SK-N-SH (cell line): ENCODE measurements around the gene PRSS23. TPM values are rescaled to one million over a fixed set of nuclear protein-coding genes. Genes with fewer than 3 reads are reported as not detected.

Experiments
- CTCF ChIA-PET: fragments of 300-600, 350-600 bp; formaldehyde crosslinking; extraction: SDS; loops from one replicate; lab custom pipeline; 2021; lab: Yijun Ruan, JAX
- POLR2A ChIA-PET: fragments of 350-600 bp; sonication (Branson Sonifier 250); formaldehyde crosslinking; extraction: SDS; loops from one replicate; lab custom pipeline; 2020; ENCODE audit warnings: antibody characterized with exemption, inconsistent platforms; lab: Yijun Ruan, JAX
- DNase-seq: peaks from one replicate; pipeline ENCODE4 v3.0.0; 2012
- H2AFZ ChIP-seq: fragments of 200-600 bp; sonication (generic); 2 replicates; pipeline ENCODE4 v1.8.1; 2016; ENCODE audit warnings: antibody characterized with exemption, mild to moderate bottlenecking, low read depth
- H3F3A ChIP-seq: fragments of 200-600 bp; sonication (generic); replicated peaks from 2 replicates; pipeline ENCODE3; 2016; ENCODE audit warnings: antibody characterized with exemption, mild to moderate bottlenecking; ENCODE audit not compliant: insufficient read depth
- H3K27ac ChIP-seq, 2 experiments: fragments of 200-500 bp in 1 of 2; fragments of 200-600 bp in 1 of 2; sonication (Bioruptor generic) in 1 of 2; sonication (generic), shearing (Covaris generic) in 1 of 2; 2 replicates each; pipeline versions ENCODE4 v1.5.1 to v1.6.1; 2014 to 2016; ENCODE audit warnings: low read depth in 2 of 2, inconsistent platforms in 1 of 2, low read length in 1 of 2, mild to moderate bottlenecking in 1 of 2, mixed read lengths in 1 of 2
- H3K27me3 ChIP-seq: fragments of 200-600 bp; sonication (generic), shearing (Covaris generic); 2 replicates; pipeline ENCODE4 v1.6.1; 2016; ENCODE audit warnings: mixed run types; ENCODE audit not compliant: insufficient read depth
- H3K36me3 ChIP-seq, 2 experiments: fragments of 200-500 bp in 1 of 2; fragments of 200-600 bp in 1 of 2; sonication (Bioruptor generic) in 1 of 2; sonication (generic) in 1 of 2; replicated peaks in 1 of 2; 2 replicates each; pipeline versions ENCODE3 to v1.5.1; 2014 to 2016; ENCODE audit warnings: low read length in 1 of 2, mild to moderate bottlenecking in 1 of 2; ENCODE audit not compliant: insufficient read depth in 2 of 2, control insufficient read depth in 1 of 2
- H3K4me1 ChIP-seq, 2 experiments: fragments of 200-500 bp in 1 of 2; fragments of 200-600 bp in 1 of 2; sonication (Bioruptor generic) in 1 of 2; sonication (generic), shearing (Covaris generic) in 1 of 2; 2 replicates each; pipeline versions ENCODE4 v1.5.1 to v1.6.1; 2014 to 2016; ENCODE audit warnings: low read depth in 1 of 2, low read length in 1 of 2, mixed run types in 1 of 2; ENCODE audit not compliant: insufficient read depth in 2 of 2, control insufficient read depth in 1 of 2
- H3K4me2 ChIP-seq: fragments of 200-600 bp; sonication (generic), shearing (Covaris generic); 2 replicates; pipeline ENCODE4 v1.6.1; 2017; ENCODE audit warnings: mixed run types
- H3K4me3 ChIP-seq, 2 experiments: fragments of 200-500 bp in 1 of 2; fragments of 200-600 bp in 1 of 2; sonication (Bioruptor generic) in 1 of 2; sonication (generic), shearing (Covaris generic) in 1 of 2; 2 replicates each; pipeline versions ENCODE4 v1.5.1 to v1.8.1; 2014 to 2016; ENCODE audit warnings: low read depth in 2 of 2, inconsistent platforms in 1 of 2, low read length in 1 of 2, mild to moderate bottlenecking in 1 of 2, mixed read lengths in 1 of 2, moderate library complexity in 1 of 2
- H3K79me2 ChIP-seq: fragments of 200-600 bp; sonication (generic); 2 replicates; pipeline ENCODE4 v1.8.1; 2017; ENCODE audit warnings: mild to moderate bottlenecking; ENCODE audit not compliant: insufficient read depth
- H3K9ac ChIP-seq: fragments of 200-600 bp; sonication (generic); 2 replicates; pipeline ENCODE4 v1.6.1; 2017; ENCODE audit warnings: mixed run types
- H3K9me2 ChIP-seq: fragments of 200-600 bp; sonication (generic); 2 replicates; pipeline ENCODE4 v1.6.1; 2017; ENCODE audit warnings: mixed run types
- H3K9me3 ChIP-seq: fragments of 200-600 bp; sonication (generic); 2 replicates; pipeline ENCODE4 v1.6.1; 2017; ENCODE audit warnings: mixed run types, mild to moderate bottlenecking, moderate library complexity
- H4K20me1 ChIP-seq: fragments of 200-600 bp; sonication (generic); 2 replicates; pipeline ENCODE4 v1.6.1; 2017; ENCODE audit warnings: mild to moderate bottlenecking, mixed run types; ENCODE audit not compliant: insufficient read depth
- ELF1 ChIP-seq: IDR thresholded peaks from 2 replicates; pipeline ENCODE4 v1.4.0; 2012
- EP300 ChIP-seq, 2 experiments: IDR thresholded peaks; 2 replicates each; pipeline versions ENCODE4 v1.4.0 to v1.6.1; 2012; ENCODE audit warnings: borderline replicate concordance in 1 of 2, low read depth in 1 of 2, low read length in 1 of 2
- FOXJ3 ChIP-seq: sonication (generic); formaldehyde crosslinking; IDR thresholded peaks from 2 replicates; pipeline ENCODE4 v1.5.1; 2020; ENCODE audit warnings: mild to moderate bottlenecking, missing genetic modification reagents
- FOXM1 ChIP-seq: IDR thresholded peaks from 2 replicates; pipeline ENCODE4 v1.4.0; 2012; ENCODE audit warnings: low read depth, mild to moderate bottlenecking
- GATA2 ChIP-seq: sonication (generic); formaldehyde crosslinking; IDR thresholded peaks from 2 replicates; pipeline ENCODE4 v1.5.0; 2020; ENCODE audit warnings: mild to moderate bottlenecking, missing genetic modification reagents
- MEF2A ChIP-seq: IDR thresholded peaks from 2 replicates; pipeline ENCODE4 v1.4.0; 2012; ENCODE audit warnings: low read depth, borderline replicate concordance
- MXI1 ChIP-seq: IDR thresholded peaks from 2 replicates; pipeline ENCODE4 v1.6.1; 2012; ENCODE audit warnings: mild to moderate bottlenecking, low read depth, low read length, improper control_type of control experiment
- NFIC ChIP-seq: IDR thresholded peaks from 2 replicates; pipeline ENCODE4 v1.4.0; 2012; ENCODE audit warnings: borderline replicate concordance
- PBX3 ChIP-seq: IDR thresholded peaks from 2 replicates; pipeline ENCODE4; 2012
- RAD21 ChIP-seq: IDR thresholded peaks from 2 replicates; pipeline ENCODE4 v1.6.1; 2012; ENCODE audit warnings: mild to moderate bottlenecking, low read length
- TAF1 ChIP-seq: IDR thresholded peaks from 2 replicates; pipeline ENCODE4 v1.6.1; 2012; ENCODE audit warnings: low read depth, mild to moderate bottlenecking, low read length, moderate library complexity, borderline replicate concordance
- TCF12 ChIP-seq: IDR thresholded peaks from 2 replicates; pipeline ENCODE4 v1.4.0; 2012
- TEAD4 ChIP-seq: IDR thresholded peaks from 2 replicates; pipeline ENCODE4 v1.4.0; 2012; ENCODE audit warnings: mild to moderate bottlenecking, borderline replicate concordance; ENCODE audit not compliant: insufficient read depth
- YY1 ChIP-seq: IDR thresholded peaks from 2 replicates; pipeline ENCODE4 v1.4.0; 2012; ENCODE audit warnings: low read depth, mild to moderate bottlenecking
- ZBTB33 ChIP-seq: IDR thresholded peaks from 2 replicates; pipeline ENCODE4 v1.4.0; 2012; ENCODE audit warnings: low read depth, borderline replicate concordance
- WGBS: methylation state at CpG from one replicate; pipeline ENCODE4 v1.1.6; 2017; ENCODE audit warnings: low lambda C conversion rate; 5-methylcytosine and 5-hydroxymethylcytosine counted together
- polyA plus RNA-seq, 3 experiments: library from polyadenylated mRNA; depleted of rRNA; stranded (reverse); fragments of >200 nt; gene quantifications; 2 replicates each; pipeline ENCODE4 v1.2.3, GENCODE V29; 2012
- TF ChIP-seq, protein P1 (sequence below): IDR thresholded peaks from 2 replicates; pipeline ENCODE4 v1.6.1; 2012; ENCODE audit warnings: mild to moderate bottlenecking, low read depth, low read length, moderate library complexity
- TF ChIP-seq, protein P2 (sequence below): IDR thresholded peaks from 2 replicates; pipeline ENCODE4 v1.4.0; 2012; ENCODE audit warnings: low read depth, borderline replicate concordance
- TF ChIP-seq, protein P3 (sequence below): fragments of 150-350 bp; IDR thresholded peaks from 2 replicates; pipeline ENCODE4 v1.6.1; 2017; ENCODE audit warnings: antibody characterized with exemption, low read length, low read depth, borderline replicate concordance

Gene PRSS23
- polyA plus RNA-seq, 1 of the 3 experiments (the other 2 are of a cell fraction), result 326 TPM

- no peak for TF ChIP-seq NFIC
- TF ChIP-seq GATA2, result no peak
- TF ChIP-seq FOXM1, result no peak
- no peak for TF ChIP-seq ELF1
- no peak for TF ChIP-seq TCF12
- TF ChIP-seq MEF2A, result no peak
- TF ChIP-seq, protein P1, sequence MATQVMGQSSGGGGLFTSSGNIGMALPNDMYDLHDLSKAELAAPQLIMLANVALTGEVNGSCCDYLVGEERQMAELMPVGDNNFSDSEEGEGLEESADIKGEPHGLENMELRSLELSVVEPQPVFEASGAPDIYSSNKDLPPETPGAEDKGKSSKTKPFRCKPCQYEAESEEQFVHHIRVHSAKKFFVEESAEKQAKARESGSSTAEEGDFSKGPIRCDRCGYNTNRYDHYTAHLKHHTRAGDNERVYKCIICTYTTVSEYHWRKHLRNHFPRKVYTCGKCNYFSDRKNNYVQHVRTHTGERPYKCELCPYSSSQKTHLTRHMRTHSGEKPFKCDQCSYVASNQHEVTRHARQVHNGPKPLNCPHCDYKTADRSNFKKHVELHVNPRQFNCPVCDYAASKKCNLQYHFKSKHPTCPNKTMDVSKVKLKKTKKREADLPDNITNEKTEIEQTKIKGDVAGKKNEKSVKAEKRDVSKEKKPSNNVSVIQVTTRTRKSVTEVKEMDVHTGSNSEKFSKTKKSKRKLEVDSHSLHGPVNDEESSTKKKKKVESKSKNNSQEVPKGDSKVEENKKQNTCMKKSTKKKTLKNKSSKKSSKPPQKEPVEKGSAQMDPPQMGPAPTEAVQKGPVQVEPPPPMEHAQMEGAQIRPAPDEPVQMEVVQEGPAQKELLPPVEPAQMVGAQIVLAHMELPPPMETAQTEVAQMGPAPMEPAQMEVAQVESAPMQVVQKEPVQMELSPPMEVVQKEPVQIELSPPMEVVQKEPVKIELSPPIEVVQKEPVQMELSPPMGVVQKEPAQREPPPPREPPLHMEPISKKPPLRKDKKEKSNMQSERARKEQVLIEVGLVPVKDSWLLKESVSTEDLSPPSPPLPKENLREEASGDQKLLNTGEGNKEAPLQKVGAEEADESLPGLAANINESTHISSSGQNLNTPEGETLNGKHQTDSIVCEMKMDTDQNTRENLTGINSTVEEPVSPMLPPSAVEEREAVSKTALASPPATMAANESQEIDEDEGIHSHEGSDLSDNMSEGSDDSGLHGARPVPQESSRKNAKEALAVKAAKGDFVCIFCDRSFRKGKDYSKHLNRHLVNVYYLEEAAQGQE, result no peak
- TF ChIP-seq ZBTB33, result no peak
- TF ChIP-seq, all 33 proteins: peak for 0
Observed at GRCh38 chr11:86797133-86797532, 3.2 kb upstream of the PRSS23 start.

DNA sequence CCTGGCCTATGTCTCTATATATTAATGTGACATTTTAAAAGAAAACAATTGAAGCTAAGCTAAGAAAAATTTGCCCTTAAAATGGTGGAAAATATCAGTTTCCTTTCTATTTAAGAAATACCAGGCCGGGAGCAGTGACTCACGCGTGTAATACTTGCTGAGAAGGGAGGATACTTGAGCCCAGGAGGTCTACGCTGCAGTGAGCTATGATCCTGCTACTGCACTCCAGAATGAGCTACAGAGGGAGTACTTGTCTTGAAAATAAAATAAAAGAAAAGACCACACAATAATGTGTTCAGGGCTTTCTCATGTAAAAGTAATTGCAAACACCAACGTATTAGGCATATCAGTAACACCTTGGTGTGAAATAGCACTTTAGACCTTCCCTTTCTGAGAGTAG, 1.4 kb upstream of the PRSS23 start:
- Histone ChIP-seq H3K4me1 (peaks cover 6 to 10% of the 10 kb centered on the region in 2 experiments), H2AFZ (peak overlapping the region; percentile 43; the same call in 1 of the 2 replicates), H3K9ac (peak overlapping the region; percentile 99), H3K79me2 (peaks cover 46% of the 10 kb centered on the region), H3F3A (peaks cover 43% of the 10 kb centered on the region), H3K4me2 (peak overlapping the region; percentile 81), H3K9me2 (no peaks in the 10 kb centered on the region), H3K4me3 (no peak overlapping the region), H4K20me1 (peaks cover 8% of the 10 kb centered on the region; the same call in 1 of the 2 replicates), H3K27ac (peak overlapping the region; percentile 47 to 93; a peak in 3 of 4 replicates), H3K9me3 (no peaks in the 10 kb centered on the region), H3K27me3 (no peaks in the 10 kb centered on the region), H3K36me3 (peaks cover 6 to 18% of the 10 kb centered on the region in 2 experiments)
- ChIA-PET CTCF (interaction anchor here (1.0 to 2.0 kb wide), 5 partner anchors 14 to 342 kb away, joined by 3 to 10 read pairs (median 3); no protein-coding TSS in a partner anchor), POLR2A (no interaction called here)
- 17% methylated on average over 5 of the region's 5 CpGs for WGBS
- no peak for DNase-seq
- peak; percentile 49; the same call in 1 of the 2 replicates for TF ChIP-seq FOXM1
- TF ChIP-seq MXI1, result no peak
- peak; percentile 34; the same call in 1 of the 2 replicates for TF ChIP-seq PBX3
- TF ChIP-seq TEAD4, result no peak; the same call in 1 of the 2 replicates
- no peak for TF ChIP-seq FOXJ3 (CRISPR knock-in tag)
- TF ChIP-seq, protein P2, sequence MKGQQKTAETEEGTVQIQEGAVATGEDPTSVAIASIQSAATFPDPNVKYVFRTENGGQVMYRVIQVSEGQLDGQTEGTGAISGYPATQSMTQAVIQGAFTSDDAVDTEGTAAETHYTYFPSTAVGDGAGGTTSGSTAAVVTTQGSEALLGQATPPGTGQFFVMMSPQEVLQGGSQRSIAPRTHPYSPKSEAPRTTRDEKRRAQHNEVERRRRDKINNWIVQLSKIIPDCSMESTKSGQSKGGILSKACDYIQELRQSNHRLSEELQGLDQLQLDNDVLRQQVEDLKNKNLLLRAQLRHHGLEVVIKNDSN, result no peak
- TF ChIP-seq, protein P3, sequence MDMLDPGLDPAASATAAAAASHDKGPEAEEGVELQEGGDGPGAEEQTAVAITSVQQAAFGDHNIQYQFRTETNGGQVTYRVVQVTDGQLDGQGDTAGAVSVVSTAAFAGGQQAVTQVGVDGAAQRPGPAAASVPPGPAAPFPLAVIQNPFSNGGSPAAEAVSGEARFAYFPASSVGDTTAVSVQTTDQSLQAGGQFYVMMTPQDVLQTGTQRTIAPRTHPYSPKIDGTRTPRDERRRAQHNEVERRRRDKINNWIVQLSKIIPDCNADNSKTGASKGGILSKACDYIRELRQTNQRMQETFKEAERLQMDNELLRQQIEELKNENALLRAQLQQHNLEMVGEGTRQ, result no peak
- no peak for TF ChIP-seq RAD21
- TF ChIP-seq TAF1, result no peak; the same call in 1 of the 2 replicates
- no peak for TF ChIP-seq EP300 (IDR thresholded peaks at IDR 0.05; ENCODE audit: borderline replicate concordance in 1 of 2, low read depth in 1 of 2, low read length in 1 of 2)
- TF ChIP-seq YY1, result peak; percentile 59; the same call in 1 of the 2 replicates

More at GRCh38 chr11:86797133-86797532, 3.2 kb upstream of the PRSS23 start:
- Histone ChIP-seq H3K9me2 (no peaks in the 10 kb centered on the region), H3K27ac (no peak overlapping the region), H3K36me3 (peaks cover 0 to 6% of the 10 kb centered on the region in 2 experiments), H3K27me3 (no peaks in the 10 kb centered on the region), H3K79me2 (peaks cover 28% of the 10 kb centered on the region), H3K4me3 (no peak overlapping the region), H2AFZ (no peak overlapping the region), H3K4me1 (peaks cover 6 to 9% of the 10 kb centered on the region in 2 experiments; a peak in 3 of 4 replicates), H3K9ac (no peak overlapping the region), H3K9me3 (no peaks in the 10 kb centered on the region), H3K4me2 (no peak overlapping the region), H4K20me1 (no peaks in the 10 kb centered on the region; the same call in 1 of the 2 replicates), H3F3A (peaks cover 27% of the 10 kb centered on the region)
- 91% methylated on average over 9 of the region's 9 CpGs for WGBS
- no peak for DNase-seq
- POLR2A ChIA-PET, result no interaction called here
- CTCF ChIA-PET, result interaction anchor here (1.3 kb wide), 1 partner anchor 17 kb away, joined by 3 read pairs; no protein-coding TSS in a partner anchor
